Measurements from ENCODE around the gene COL5A2. TPM values are rescaled to one million over a fixed set of nuclear protein-coding genes. Genes with fewer than 3 reads are reported as not detected.

The COL5A2 gene
- total and polyA plus RNA-seq, 10 of the 15 experiments (the other 5 are each of a cell fraction or from before 2014, with no cell fraction given), result 0.04 to 0.85 (median 0.39) TPM

DNA sequence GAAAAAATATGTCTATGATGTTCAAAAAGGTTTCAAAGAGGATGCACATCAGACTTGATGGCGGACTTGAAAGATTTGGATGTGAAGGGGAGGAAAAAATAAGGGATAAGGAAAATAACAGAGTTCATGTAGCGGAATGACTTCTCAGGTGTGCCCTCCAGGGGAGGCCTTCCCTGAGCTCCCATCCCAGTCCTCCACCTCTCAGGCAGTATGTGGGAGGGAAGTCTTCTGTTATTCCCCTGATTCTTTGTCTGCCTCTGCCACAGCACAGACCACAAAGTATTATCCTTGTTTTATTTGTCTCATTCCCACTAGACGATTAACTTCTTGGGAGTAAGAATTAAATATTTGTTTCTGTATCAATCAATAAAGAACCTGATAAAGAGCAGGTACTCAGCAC lies 17.7 kb downstream of the COL5A2 start:
- no TSS peak for BruUV-seq (replicated peaks)

More for the DNA sequence above, 17.7 kb downstream of the COL5A2 start:
- RAD21 ChIA-PET (ENCODE audit: unreplicated experiment), result no interaction called here
- no peaks in the 10 kb centered on the region for H3K79me2 ChIP-seq (ENCODE audit: control insufficient read depth, insufficient read depth, low read length)
- no peak overlapping the region for H3K4me2 ChIP-seq (ENCODE audit: control insufficient read depth, insufficient read depth)
- H2AFZ ChIP-seq (ENCODE audit: control insufficient read depth, low read depth, low read length), result no peak overlapping the region
- POLR2A ChIA-PET, result interaction anchor here (0.6 kb wide), 1 partner anchor 66 kb away, joined by 3 read pairs; no protein-coding TSS in a partner anchor
- no peak overlapping the region for H3K4me3 ChIP-seq
- SMC1A ChIA-PET (ENCODE audit: uncharacterized antibody, unreplicated experiment), result interaction anchor here (0.6 to 1.3 kb wide), 3 partner anchors 12 to 86 kb away, joined by 4 read pairs; no protein-coding TSS in a partner anchor
- no peak for TF ChIP-seq HDAC6 (IDR thresholded peaks at IDR 0.05; ENCODE audit: unreplicated experiment)
- TF ChIP-seq SIN3A (IDR thresholded peaks at IDR 0.05; ENCODE audit: low read depth, low read length), result no peak
- TF ChIP-seq CHD4 (IDR thresholded peaks at IDR 0.05), result no peak
- TF ChIP-seq YBX1 (IDR thresholded peaks at IDR 0.05), result no peak
- TF ChIP-seq PAX8 (IDR thresholded peaks at IDR 0.05), result no peak
- no peak for TF ChIP-seq FOS (IDR thresholded peaks at IDR 0.05; ENCODE audit: borderline replicate concordance, extremely low read depth, insufficient read length)
- TF ChIP-seq TAF1 (IDR thresholded peaks at IDR 0.05; ENCODE audit: borderline replicate concordance, low read depth, low read length), result no peak
- TF ChIP-seq SPI1 (IDR thresholded peaks at IDR 0.05; ENCODE audit: borderline replicate concordance, insufficient read depth, low read depth, low read length), result no peak
- TF ChIP-seq SREBF1 (IDR thresholded peaks at IDR 0.05; ENCODE audit: low read length), result no peak
- no peak for TF ChIP-seq STAT3 (IDR thresholded peaks at IDR 0.05; ENCODE audit: low read depth, low read length)
- no peak for TF ChIP-seq SREBF2 (IDR thresholded peaks at IDR 0.05; ENCODE audit: low read length)
- TF ChIP-seq, protein P1, sequence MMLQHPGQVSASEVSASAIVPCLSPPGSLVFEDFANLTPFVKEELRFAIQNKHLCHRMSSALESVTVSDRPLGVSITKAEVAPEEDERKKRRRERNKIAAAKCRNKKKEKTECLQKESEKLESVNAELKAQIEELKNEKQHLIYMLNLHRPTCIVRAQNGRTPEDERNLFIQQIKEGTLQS (IDR thresholded peaks at IDR 0.05; ENCODE audit: borderline replicate concordance, extremely low read depth, low read depth, low read length), result no peak
- no peak for TF ChIP-seq MEF2B (IDR thresholded peaks at IDR 0.05; ENCODE audit: partially characterized antibody, poor library complexity, severe bottlenecking)
- no peak for TF ChIP-seq ZNF274 (IDR thresholded peaks at IDR 0.05; ENCODE audit: insufficient read depth, insufficient read length)
- TF ChIP-seq, protein P2, sequence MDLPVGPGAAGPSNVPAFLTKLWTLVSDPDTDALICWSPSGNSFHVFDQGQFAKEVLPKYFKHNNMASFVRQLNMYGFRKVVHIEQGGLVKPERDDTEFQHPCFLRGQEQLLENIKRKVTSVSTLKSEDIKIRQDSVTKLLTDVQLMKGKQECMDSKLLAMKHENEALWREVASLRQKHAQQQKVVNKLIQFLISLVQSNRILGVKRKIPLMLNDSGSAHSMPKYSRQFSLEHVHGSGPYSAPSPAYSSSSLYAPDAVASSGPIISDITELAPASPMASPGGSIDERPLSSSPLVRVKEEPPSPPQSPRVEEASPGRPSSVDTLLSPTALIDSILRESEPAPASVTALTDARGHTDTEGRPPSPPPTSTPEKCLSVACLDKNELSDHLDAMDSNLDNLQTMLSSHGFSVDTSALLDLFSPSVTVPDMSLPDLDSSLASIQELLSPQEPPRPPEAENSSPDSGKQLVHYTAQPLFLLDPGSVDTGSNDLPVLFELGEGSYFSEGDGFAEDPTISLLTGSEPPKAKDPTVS (IDR thresholded peaks at IDR 0.05; ENCODE audit: low read depth, low read length), result no peak
- TF ChIP-seq, protein P3, sequence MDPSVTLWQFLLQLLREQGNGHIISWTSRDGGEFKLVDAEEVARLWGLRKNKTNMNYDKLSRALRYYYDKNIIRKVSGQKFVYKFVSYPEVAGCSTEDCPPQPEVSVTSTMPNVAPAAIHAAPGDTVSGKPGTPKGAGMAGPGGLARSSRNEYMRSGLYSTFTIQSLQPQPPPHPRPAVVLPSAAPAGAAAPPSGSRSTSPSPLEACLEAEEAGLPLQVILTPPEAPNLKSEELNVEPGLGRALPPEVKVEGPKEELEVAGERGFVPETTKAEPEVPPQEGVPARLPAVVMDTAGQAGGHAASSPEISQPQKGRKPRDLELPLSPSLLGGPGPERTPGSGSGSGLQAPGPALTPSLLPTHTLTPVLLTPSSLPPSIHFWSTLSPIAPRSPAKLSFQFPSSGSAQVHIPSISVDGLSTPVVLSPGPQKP (IDR thresholded peaks at IDR 0.05; ENCODE audit: low read depth, low read length), result no peak
- TF ChIP-seq, protein P4, sequence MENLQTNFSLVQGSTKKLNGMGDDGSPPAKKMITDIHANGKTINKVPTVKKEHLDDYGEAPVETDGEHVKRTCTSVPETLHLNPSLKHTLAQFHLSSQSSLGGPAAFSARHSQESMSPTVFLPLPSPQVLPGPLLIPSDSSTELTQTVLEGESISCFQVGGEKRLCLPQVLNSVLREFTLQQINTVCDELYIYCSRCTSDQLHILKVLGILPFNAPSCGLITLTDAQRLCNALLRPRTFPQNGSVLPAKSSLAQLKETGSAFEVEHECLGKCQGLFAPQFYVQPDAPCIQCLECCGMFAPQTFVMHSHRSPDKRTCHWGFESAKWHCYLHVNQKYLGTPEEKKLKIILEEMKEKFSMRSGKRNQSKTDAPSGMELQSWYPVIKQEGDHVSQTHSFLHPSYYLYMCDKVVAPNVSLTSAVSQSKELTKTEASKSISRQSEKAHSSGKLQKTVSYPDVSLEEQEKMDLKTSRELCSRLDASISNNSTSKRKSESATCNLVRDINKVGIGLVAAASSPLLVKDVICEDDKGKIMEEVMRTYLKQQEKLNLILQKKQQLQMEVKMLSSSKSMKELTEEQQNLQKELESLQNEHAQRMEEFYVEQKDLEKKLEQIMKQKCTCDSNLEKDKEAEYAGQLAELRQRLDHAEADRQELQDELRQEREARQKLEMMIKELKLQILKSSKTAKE (IDR thresholded peaks at IDR 0.05; ENCODE audit: low read depth, poor library complexity, severe bottlenecking), result no peak
- WGBS (ENCODE audit: insufficient coverage, insufficient replicate concordance, low lambda C conversion rate, missing lambda C conversion rate), result 26% methylated on average over 3 of the region's 3 CpGs
- ATAC-seq (no peak), FAIRE-seq (no peak), DNase-seq (ENCODE audit: low read depth, low spot score) (no peak)
- no peaks in the 10 kb centered on the region for H3K4me1 ChIP-seq (ENCODE audit: control insufficient read depth, insufficient read depth, low read length)
- H3K27me3 ChIP-seq (replicated peaks in 1 of 2; ENCODE audit: control insufficient read depth in 2 of 2, insufficient read depth in 2 of 2, low read length in 1 of 2), result no peaks in the 10 kb centered on the region
- H3K27ac ChIP-seq (ENCODE audit: control insufficient read depth, insufficient read depth), result no peak overlapping the region
- intact Hi-C loops (cut with micrococcal nuclease; ENCODE audit: unreplicated experiment) (no loop called here), in situ Hi-C loops (cut with MboI) (no loop called here)
- H3K36me3 ChIP-seq (ENCODE audit: control insufficient read depth in 2 of 2, insufficient read depth in 2 of 2, low read length in 1 of 2), result no peaks in the 10 kb centered on the region
- H4K20me1 ChIP-seq (ENCODE audit: control insufficient read depth, insufficient read depth), result no peaks in the 10 kb centered on the region
- H3K9ac ChIP-seq (ENCODE audit: control insufficient read depth, insufficient read depth, low read length), result no peak overlapping the region
- no peaks in the 10 kb centered on the region for H3K9me3 ChIP-seq (replicated peaks; ENCODE audit: control insufficient read depth, insufficient read depth, low read length)
- CTCF ChIA-PET, result interaction anchor here (1.0 kb wide), 1 partner anchor 9 kb away, joined by 3 read pairs; no protein-coding TSS in a partner anchor

Data from GM12878 (cell line).